ENCODE data around the gene IL10RB. TPM values are rescaled to one million over a fixed set of nuclear protein-coding genes. Genes with fewer than 3 reads are reported as not detected.

The IL10RB gene
- total and polyA plus RNA-seq, 9 donors, result 18.1 to 31.7 (median 24.8) TPM

DNA sequence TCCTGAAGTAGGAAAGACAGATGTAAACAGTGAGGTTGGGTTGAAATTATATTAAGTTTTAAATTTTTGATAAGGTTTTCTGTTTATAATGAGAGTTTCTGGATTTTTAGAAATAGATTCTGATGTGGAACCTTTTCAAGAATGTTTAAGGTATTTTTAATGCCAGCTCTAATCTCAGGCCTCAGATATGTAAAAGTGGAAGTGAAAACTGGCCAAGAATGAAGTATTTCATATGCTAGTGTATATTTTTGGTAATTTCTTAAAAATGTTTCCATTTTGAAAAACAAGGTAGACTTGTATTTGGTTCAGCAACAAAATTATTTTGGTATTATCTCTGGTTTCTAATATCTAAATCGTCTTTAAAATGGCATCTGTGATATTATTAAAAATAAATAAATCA, 73.0 kb downstream of the IL10RB start:
- TF ChIP-seq EP300 (IDR thresholded peaks at IDR 0.05) (no peak), POLR2A (IDR thresholded peaks at IDR 0.05) (no peak)
- TF ChIP-seq, protein P1, sequence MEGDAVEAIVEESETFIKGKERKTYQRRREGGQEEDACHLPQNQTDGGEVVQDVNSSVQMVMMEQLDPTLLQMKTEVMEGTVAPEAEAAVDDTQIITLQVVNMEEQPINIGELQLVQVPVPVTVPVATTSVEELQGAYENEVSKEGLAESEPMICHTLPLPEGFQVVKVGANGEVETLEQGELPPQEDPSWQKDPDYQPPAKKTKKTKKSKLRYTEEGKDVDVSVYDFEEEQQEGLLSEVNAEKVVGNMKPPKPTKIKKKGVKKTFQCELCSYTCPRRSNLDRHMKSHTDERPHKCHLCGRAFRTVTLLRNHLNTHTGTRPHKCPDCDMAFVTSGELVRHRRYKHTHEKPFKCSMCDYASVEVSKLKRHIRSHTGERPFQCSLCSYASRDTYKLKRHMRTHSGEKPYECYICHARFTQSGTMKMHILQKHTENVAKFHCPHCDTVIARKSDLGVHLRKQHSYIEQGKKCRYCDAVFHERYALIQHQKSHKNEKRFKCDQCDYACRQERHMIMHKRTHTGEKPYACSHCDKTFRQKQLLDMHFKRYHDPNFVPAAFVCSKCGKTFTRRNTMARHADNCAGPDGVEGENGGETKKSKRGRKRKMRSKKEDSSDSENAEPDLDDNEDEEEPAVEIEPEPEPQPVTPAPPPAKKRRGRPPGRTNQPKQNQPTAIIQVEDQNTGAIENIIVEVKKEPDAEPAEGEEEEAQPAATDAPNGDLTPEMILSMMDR (IDR thresholded peaks at IDR 0.05), result no peak
- intact Hi-C loops (cut with DNase I), result no loop called here
- Histone ChIP-seq H3K4me3 (no peak overlapping the region), H3K4me1 (ENCODE audit: insufficient read depth) (peaks cover 2% of the 10 kb centered on the region), H3K36me3 (no peaks in the 10 kb centered on the region), H3K27me3 (no peaks in the 10 kb centered on the region), H3K9me3 (no peaks in the 10 kb centered on the region), H3K27ac (no peak overlapping the region)
- 57 to 81% (median 64%) methylated on average over 1 of the region's 1 CpG for WGBS, 3 donors
- no peak for DNase-seq

DNA sequence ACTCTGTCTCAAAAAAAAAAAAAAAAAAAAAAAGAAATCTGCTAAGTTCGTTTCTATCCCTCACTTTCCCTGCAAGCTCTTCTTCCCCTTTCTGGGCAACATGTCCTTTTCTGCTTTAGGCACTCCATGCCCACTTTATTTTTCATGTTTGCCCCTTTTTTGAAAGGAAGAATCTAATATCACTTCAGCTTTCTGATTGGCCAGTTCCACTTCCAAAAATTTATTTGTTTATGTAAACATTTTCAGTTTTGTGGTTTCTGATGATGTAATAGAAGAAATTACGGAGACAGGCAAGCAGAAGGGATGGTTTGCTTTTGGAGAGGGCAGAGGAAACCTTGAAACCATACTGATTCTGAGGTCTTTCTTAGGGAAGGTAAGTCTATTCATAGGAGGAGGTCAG, 73.8 kb downstream of the IL10RB start:
- no peak overlapping the region for H3K4me3 ChIP-seq
- 31 to 55% (median 32%) methylated on average over 2 of the region's 2 CpGs for WGBS, 3 donors
- DNase-seq, result no peak
- peaks cover 2% of the 10 kb centered on the region for H3K4me1 ChIP-seq (ENCODE audit: insufficient read depth)
- no peaks in the 10 kb centered on the region for H3K9me3 ChIP-seq
- TF ChIP-seq POLR2A (IDR thresholded peaks at IDR 0.05) (no peak), EP300 (IDR thresholded peaks at IDR 0.05) (no peak)
- TF ChIP-seq, protein P1 (IDR thresholded peaks at IDR 0.05), result no peak
- no peak overlapping the region for H3K27ac ChIP-seq
- no peaks in the 10 kb centered on the region for H3K36me3 ChIP-seq
- intact Hi-C loops (cut with DNase I), result no loop called here
- H3K27me3 ChIP-seq, result no peaks in the 10 kb centered on the region

DNA sequence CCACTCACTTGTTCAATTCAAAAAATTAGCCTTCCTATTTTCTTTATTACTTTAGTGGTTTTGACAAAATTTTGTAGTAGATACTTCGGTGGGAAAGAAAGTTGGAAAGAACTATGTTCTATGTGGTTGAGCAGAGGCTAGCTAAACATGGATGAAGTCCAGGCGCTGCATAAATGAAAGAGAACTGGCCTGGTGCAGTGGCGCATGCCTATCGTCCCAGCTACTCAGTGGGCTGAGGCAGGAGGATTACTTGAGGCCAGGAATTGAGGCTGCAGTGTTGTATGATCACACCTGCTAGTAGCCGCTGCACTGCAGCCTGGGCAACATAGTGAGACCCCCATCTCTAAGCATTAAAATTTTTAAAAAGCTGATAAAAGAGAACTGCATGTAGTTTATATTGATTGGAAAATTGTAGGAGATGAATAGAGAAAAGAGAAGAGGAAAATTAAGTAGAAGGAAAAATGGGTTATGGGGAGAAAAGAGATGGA, 79.6 kb downstream of the IL10RB start:
- intact Hi-C loops (cut with DNase I), result no loop called here
- no peak for TF ChIP-seq POLR2A (IDR thresholded peaks at IDR 0.05)
- TF ChIP-seq EP300 (IDR thresholded peaks at IDR 0.05), result no peak
- TF ChIP-seq, protein P1 (IDR thresholded peaks at IDR 0.05), result no peak
- no peak overlapping the region for H3K4me3 ChIP-seq
- H3K36me3 ChIP-seq, result no peaks in the 10 kb centered on the region
- DNase-seq, result no peak
- no peaks in the 10 kb centered on the region for H3K4me1 ChIP-seq (ENCODE audit: insufficient read depth)
- H3K9me3 ChIP-seq, result no peaks in the 10 kb centered on the region
- no peak overlapping the region for H3K27ac ChIP-seq
- H3K27me3 ChIP-seq, result no peaks in the 10 kb centered on the region
- 88 to 94% (median 91%) methylated on average over 5 of the region's 5 CpGs for WGBS, 3 donors

Other genes starting within 250 kb of the IL10RB start
- not detected for gene OLIG2, start 240.4 kb upstream of the IL10RB start, total RNA-seq
- gene OLIG2, start 240.4 kb upstream of the IL10RB start, polyA plus RNA-seq, result not detected
- not detected for gene OLIG1, start 196.2 kb upstream of the IL10RB start, total RNA-seq
- gene OLIG1, start 196.2 kb upstream of the IL10RB start, polyA plus RNA-seq, result not detected
- gene IFNAR2, start 36.4 kb upstream of the IL10RB start, total RNA-seq, result 10 to 100 TPM; 10.8 to 27.5 (median 20.5) TPM
- 10 to 100 TPM; 13.8 to 30.4 TPM for gene IFNAR2, start 36.4 kb upstream of the IL10RB start, polyA plus RNA-seq
- 10 to 100 TPM; 20.6 to 47.9 (median 35.1) TPM for gene IFNAR1, start 58.6 kb downstream of the IL10RB start, total RNA-seq
- 10 to 100 TPM; 26.4 to 31.2 TPM for gene IFNAR1, start 58.6 kb downstream of the IL10RB start, polyA plus RNA-seq
- 10 to 100 TPM; 39.6 to 54.5 (median 46.7) TPM for gene IFNGR2, start 137.0 kb downstream of the IL10RB start, total RNA-seq
- 100 to 1,000 TPM in 1 of 2 donors, 10 to 100 TPM in 1; 43.7 to 125 TPM for gene IFNGR2, start 137.0 kb downstream of the IL10RB start, polyA plus RNA-seq
- gene TMEM50B, start 213.6 kb downstream of the IL10RB start, total RNA-seq, result 100 to 1,000 TPM in 1 of 7 donors, 10 to 100 TPM in 6; 58.9 to 122 (median 81.1) TPM
- gene TMEM50B, start 213.6 kb downstream of the IL10RB start, polyA plus RNA-seq, result 10 to 100 TPM; 50.1 to 75.4 TPM
- gene DNAJC28, start 225.3 kb downstream of the IL10RB start, total RNA-seq, result 1 to 10 TPM in 4 of 7 donors, under 1 TPM in 3; 0.34 to 1.7 (median 1.2) TPM
- 1 to 10 TPM in 1 of 2 donors, under 1 TPM in 1; 0.62 to 2.6 TPM for gene DNAJC28, start 225.3 kb downstream of the IL10RB start, polyA plus RNA-seq

Data from ovary (tissue), 9 donors.